GM12874 (cell line): Measurements from ENCODE around the gene NME4.

Experiments
- CTCF ChIP-seq: IDR thresholded peaks from 2 replicates; pipeline ENCODE4 v1.5.1; 2011; ENCODE audit warnings: low read depth, mild to moderate bottlenecking, control low read depth, low read length, moderate library complexity; ENCODE audit not compliant: insufficient read depth

The NME4 gene

GRCh38 chr16:375927-376816 lies 20.8 kb upstream of the NME4 start:
- no peak for TF ChIP-seq CTCF

GRCh38 chr16:376817-377418 lies 20.1 kb upstream of the NME4 start:
- no peak for TF ChIP-seq CTCF

DNA sequence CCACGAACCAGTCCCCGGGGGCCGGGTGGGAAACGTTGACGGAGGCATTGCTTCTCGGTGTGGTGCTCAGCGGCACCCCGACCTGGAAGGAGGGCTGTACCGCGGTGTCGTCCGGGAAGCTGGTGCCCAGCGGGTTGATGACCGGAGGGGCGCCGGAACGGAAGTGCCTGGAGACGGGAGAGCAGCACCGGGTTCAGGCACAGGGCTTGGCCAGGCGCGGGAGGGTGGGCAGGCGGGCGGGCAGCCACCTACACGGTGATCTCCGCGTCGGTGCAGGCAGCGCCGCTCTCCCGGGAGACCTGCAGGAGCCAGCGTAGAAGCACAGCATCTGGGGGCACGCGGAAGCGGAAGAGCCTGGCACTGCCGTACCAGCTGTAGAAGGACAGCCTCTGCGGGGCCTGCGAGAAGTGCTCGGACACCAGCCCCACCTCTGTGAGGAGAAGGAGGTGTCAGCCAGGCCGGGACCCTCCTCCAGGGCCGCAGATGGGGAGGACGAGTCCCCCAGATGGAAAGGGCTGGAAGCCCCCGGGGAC lies 19.5 kb upstream of the NME4 start:
- TF ChIP-seq CTCF = no peak

GRCh38 chr16:378821-379182 lies 18.2 kb upstream of the NME4 start:
- TF ChIP-seq CTCF = no peak

GRCh38 chr16:379183-379960 lies 17.6 kb upstream of the NME4 start:
- no peak for TF ChIP-seq CTCF

- no peak for TF ChIP-seq CTCF
Observed at GRCh38 chr16:379961-380761, 16.8 kb upstream of the NME4 start.
